HL-60 (cell line): ENCODE results near the gene APC2.
"Not testable (repeated sequence)": the region's sequence is repeated elsewhere in the genome, so short reads cannot be mapped to it uniquely, and the experiment has no call there.

Source experiments
- DNase-seq, 2 experiments: peaks; one replicate each; pipeline ENCODE4 v3.0.0-alpha.2; 2010 to 2020; ENCODE audit warnings: low read depth in 1 of 2, low spot score in 1 of 2
- H3K27ac ChIP-seq: fragments of 250-450 bp; sonication (Bioruptor Pico); replicated peaks from 2 replicates; pipeline ENCODE4 v1.5.1; 2020; ENCODE audit warnings: mild to moderate bottlenecking, moderate library complexity
- H3K27me3 ChIP-seq: fragments of 250-450 bp; sonication (Bioruptor Pico); 2 replicates; pipeline ENCODE4 v1.5.1; 2021; ENCODE audit warnings: mild to moderate bottlenecking, moderate library complexity; ENCODE audit not compliant: insufficient read depth, poor library complexity, severe bottlenecking
- H3K4me3 ChIP-seq: replicated peaks from 2 replicates; pipeline ENCODE4 v1.5.1; 2011; ENCODE audit warnings: mild to moderate bottlenecking, control low read depth, low read length; ENCODE audit not compliant: insufficient read depth
- GABPA ChIP-seq: IDR thresholded peaks from 2 replicates; pipeline ENCODE4 v1.6.1; 2012; ENCODE audit warnings: low read depth
- POLR2AphosphoS5 ChIP-seq: IDR thresholded peaks from 2 replicates; pipeline ENCODE4 v1.6.1; 2012; ENCODE audit warnings: low read depth
- REST ChIP-seq: IDR thresholded peaks from 2 replicates; pipeline ENCODE4 v1.6.1; 2012; ENCODE audit warnings: low read depth; ENCODE audit not compliant: insufficient replicate concordance
- SPI1 ChIP-seq: IDR thresholded peaks from 2 replicates; pipeline ENCODE4 v1.6.1; 2012; ENCODE audit warnings: low read depth, mild to moderate bottlenecking, borderline replicate concordance
- TF ChIP-seq, protein P1 (sequence below): IDR thresholded peaks from one replicate; pipeline ENCODE4 v1.5.1; 2011; ENCODE audit warnings: low read length, control low read depth, inconsistent platforms; ENCODE audit not compliant: insufficient read depth

Gene APC2

DNA sequence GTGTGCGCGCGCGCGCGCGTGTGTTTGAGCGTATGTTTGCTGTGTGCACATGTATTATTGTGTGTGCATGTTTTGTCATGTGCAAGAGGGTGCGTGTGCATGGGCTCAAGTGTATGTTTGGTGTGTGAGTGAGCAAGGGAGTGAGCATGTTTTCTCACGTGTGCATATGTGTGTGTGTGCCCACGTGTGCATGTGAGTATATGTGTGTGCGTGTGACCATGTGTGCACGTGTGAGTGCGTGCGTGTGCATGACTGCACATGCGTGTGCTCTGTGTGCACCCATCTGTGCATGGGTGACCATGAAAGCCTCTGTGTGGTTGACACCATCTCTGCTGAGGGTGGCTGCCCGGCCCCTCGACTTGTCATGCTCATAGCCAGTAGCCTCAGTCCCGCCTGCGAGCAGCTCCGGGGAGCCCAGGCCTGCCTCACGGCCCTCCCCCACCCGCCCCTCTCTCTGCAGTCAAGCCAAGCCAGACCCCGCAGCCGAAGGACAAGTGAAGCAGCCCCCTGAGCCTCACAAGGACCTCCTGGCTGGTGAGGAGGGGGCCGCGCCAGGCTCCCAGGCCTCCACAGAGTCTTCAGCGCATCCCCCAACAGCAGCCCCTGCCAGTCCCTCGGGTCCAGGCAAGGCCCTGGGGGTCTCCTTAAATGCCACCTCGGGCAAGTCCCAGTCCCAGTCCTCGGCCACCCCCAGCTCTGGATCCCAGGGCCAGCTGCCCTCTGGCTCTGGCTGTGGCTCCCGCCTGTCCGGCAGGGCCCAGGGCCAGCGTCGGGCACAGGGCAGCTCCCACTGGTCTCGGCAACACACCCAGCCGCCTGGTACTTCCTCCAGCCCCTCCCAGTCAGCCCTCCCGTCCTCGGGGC lies 47.0 kb downstream of the APC2 start:
- no peak for DNase-seq
- Histone ChIP-seq H3K27ac (no peak overlapping the region), H3K27me3 (peaks cover 3% of the 10 kb centered on the region), H3K4me3 (no peak overlapping the region)
- TF ChIP-seq REST: no peak
- no peak for TF ChIP-seq SPI1
- no peak for TF ChIP-seq GABPA
- no peak for TF ChIP-seq POLR2AphosphoS5
- TF ChIP-seq, protein P1, sequence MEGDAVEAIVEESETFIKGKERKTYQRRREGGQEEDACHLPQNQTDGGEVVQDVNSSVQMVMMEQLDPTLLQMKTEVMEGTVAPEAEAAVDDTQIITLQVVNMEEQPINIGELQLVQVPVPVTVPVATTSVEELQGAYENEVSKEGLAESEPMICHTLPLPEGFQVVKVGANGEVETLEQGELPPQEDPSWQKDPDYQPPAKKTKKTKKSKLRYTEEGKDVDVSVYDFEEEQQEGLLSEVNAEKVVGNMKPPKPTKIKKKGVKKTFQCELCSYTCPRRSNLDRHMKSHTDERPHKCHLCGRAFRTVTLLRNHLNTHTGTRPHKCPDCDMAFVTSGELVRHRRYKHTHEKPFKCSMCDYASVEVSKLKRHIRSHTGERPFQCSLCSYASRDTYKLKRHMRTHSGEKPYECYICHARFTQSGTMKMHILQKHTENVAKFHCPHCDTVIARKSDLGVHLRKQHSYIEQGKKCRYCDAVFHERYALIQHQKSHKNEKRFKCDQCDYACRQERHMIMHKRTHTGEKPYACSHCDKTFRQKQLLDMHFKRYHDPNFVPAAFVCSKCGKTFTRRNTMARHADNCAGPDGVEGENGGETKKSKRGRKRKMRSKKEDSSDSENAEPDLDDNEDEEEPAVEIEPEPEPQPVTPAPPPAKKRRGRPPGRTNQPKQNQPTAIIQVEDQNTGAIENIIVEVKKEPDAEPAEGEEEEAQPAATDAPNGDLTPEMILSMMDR: no peak

DNA sequence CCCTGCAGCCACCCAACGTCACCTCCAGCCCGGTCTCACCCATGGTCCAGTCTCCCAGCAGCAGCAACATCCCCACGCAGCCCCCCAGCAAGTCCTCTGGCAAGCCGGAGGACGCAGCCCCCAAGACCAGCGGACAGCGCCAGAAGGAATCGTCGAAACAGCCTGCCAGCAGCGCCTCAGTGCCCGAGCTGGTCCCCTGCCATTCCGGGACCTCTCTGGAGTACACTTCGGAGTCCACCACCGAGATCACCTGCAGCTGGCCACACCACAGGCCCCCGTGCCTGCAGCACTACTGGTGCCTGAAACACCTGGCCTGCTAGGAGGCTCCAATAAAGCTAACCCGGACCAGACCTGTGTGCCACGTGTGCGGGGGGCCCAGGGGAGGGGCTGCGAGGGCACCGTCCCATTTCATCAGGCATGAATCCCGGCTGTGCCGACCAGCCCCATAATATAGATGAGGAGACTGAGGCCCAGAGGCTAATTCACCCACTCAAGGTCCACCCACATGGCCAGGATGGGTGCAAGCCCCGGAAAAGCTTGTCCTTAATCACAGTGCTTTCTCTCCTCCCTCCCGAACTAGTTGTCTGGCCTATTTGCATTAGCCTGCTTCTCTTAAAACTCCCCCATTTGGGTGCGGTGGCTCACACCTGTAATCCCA lies 47.8 kb downstream of the APC2 start:
- Histone ChIP-seq H3K27ac (no peak overlapping the region), H3K27me3 (peaks cover 6% of the 10 kb centered on the region), H3K4me3 (no peak overlapping the region)
- no peak for DNase-seq
- TF ChIP-seq, protein P1: no peak
- TF ChIP-seq REST (no peak), GABPA (no peak), SPI1 (no peak), POLR2AphosphoS5 (no peak)

GRCh38 chr19:1499231-1499630 lies 49.3 kb downstream of the APC2 start:
- not testable (repeated sequence) for H3K27ac ChIP-seq, DNase-seq, H3K4me3 ChIP-seq
- peaks cover 14% of the 10 kb centered on the region for H3K27me3 ChIP-seq

DNA sequence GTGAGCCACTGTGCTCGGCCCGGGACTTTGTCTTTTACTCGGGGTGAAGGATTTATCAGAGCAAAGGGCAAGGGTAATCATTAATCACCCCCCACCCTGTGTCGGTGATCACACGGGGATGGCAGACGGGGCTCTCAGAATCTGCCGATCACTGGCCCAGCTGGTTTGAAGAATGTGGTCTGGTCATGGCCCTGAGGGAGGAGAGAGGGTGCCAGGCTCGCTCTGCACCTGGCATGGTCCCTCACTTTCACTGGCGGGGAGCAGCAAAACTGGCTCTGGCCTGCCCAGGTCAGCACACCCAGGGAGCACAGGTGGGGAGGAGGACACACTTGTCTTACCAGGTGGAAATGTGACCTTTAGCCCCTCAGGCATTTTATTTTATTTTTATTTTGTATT lies 51.3 kb downstream of the APC2 start:
- TF ChIP-seq, protein P1: no peak
- no peak for TF ChIP-seq REST
- no peak for TF ChIP-seq SPI1
- no peak for TF ChIP-seq GABPA
- no peak for TF ChIP-seq POLR2AphosphoS5
- no peak overlapping the region for H3K27ac ChIP-seq
- peaks cover 14% of the 10 kb centered on the region for H3K27me3 ChIP-seq
- no peak for DNase-seq
- no peak overlapping the region for H3K4me3 ChIP-seq
